Fibroblast of lung (primary cell): ENCODE results near the gene IZUMO2.

Experiments used
- EZH2 ChIP-seq: IDR thresholded peaks from 2 replicates; pipeline ENCODE4 v1.5.1; 2012; ENCODE audit warnings: low read length, control low read depth, mild to moderate bottlenecking; ENCODE audit errors: missing control alignments
- TF ChIP-seq, protein P1 (sequence below), 2 donors: IDR thresholded peaks in 1 of 2; conservative IDR thresholded peaks in 1 of 2; 1 replicate in 1 of 2; 2 replicates in 1 of 2; pipeline ENCODE4 v1.5.1; 2011 to 2012; ENCODE audit warnings: low read length in 2 of 2, control low read depth in 1 of 2, inconsistent platforms in 1 of 2, low read depth in 1 of 2, mild to moderate bottlenecking in 1 of 2

DNA sequence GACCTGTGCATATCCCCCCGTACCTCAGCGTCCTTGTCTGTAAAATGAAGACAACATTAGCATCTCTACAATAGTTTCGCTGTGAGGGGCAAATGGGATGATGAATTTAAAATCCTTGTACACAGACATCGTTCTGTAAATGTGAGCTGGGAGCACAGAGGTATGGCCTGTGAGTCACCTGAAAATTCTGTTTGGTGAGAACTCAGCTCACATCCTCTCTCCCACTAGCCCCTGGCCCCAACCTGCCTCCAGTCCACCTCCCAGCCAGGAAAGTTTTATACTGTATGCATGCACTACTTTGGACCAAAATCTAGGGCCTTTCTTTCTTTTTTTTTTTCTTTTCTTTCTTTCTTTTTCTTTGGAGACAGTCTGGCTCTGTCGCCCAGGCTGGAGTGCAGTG, 8.7 kb upstream of the IZUMO2 start:
- no peak for TF ChIP-seq EZH2
- TF ChIP-seq, protein P1, sequence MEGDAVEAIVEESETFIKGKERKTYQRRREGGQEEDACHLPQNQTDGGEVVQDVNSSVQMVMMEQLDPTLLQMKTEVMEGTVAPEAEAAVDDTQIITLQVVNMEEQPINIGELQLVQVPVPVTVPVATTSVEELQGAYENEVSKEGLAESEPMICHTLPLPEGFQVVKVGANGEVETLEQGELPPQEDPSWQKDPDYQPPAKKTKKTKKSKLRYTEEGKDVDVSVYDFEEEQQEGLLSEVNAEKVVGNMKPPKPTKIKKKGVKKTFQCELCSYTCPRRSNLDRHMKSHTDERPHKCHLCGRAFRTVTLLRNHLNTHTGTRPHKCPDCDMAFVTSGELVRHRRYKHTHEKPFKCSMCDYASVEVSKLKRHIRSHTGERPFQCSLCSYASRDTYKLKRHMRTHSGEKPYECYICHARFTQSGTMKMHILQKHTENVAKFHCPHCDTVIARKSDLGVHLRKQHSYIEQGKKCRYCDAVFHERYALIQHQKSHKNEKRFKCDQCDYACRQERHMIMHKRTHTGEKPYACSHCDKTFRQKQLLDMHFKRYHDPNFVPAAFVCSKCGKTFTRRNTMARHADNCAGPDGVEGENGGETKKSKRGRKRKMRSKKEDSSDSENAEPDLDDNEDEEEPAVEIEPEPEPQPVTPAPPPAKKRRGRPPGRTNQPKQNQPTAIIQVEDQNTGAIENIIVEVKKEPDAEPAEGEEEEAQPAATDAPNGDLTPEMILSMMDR (conservative IDR thresholded peaks at IDR 0.05 in 1 of 2, IDR thresholded peaks at IDR 0.05 in 1 of 2; ENCODE audit: low read depth in 1 of 2, low read length in 2 of 2): no peak
